ENCODE results near the gene NOXO1.

The NOXO1 gene

DNA sequence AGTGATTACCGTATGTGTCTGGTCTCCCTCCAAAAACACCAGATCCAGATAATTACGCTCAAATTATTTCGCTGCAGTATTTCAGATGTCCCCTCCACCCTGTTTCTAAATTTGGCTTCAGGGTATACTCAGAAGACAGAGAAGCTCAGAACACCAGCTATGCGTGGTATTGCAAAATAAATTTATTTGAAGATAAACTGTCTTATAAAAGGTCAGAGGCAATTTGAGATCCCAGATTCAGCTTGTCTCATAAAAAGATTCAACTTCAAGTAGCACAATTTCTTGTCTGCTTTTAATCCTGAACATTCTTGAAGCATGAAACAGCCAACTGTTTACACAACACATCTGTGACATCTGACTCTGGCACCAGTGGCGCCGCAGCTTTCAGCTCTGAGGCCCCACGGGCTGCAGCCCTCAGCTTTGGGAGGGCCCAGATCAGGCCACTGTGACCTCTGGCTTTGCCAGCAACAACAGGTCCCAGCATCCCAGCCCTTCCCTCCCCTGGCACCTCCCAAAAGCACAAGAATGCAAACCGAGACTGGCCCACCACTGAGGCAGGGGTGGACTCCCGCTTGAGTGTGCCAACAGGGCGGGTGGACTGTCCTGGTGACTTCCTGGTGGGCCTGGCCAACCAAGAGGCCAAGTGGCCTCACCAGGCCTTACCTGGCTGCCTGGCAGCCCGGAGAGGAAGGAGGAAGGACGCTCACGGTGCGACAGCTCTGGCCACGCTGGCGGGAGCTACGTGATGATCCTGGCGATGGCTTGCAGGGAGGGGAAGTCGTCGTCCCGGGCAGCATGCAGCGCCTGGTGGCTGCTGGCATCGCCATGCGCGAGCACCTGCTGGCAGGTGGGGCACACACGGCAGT is 16.5 kb upstream of the NOXO1 start:
- H3K36me3 Mint-ChIP-seq (ENCODE audit: insufficient read depth): peaks cover 34% of the 10 kb centered on the region
- no peaks in the 10 kb centered on the region for H3K9me3 Mint-ChIP-seq
- DNase-seq (no peak), ATAC-seq (replicated peaks) (no peak)
- H3K4me1 Mint-ChIP-seq (ENCODE audit: low read depth in 2 of 2): peaks cover 0 to 3% of the 10 kb centered on the region in 2 donors
- no peak overlapping the region for H3K27ac Mint-ChIP-seq
- no peak overlapping the region for H3K4me3 Mint-ChIP-seq
- H3K27me3 Mint-ChIP-seq: no peaks in the 10 kb centered on the region

DNA sequence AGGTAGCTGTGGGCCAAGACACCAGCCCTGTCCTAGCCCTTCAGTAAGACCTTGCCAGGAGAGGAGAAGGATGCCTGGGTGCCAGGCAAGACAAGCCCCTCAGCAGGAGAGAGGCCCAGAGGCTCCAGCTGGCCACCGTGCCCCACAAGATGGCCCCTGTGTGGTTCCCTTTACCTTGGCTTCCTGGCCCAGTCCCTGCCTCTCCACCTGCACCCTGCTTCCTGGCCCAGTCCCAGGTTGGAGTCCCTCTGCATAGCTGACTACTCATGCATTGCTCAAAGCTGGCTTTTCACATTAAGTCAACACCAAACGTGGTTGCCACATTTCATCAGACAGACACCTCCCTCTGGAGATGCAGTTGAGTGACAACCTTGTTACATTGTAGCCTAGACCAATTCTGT is 12.5 kb upstream of the NOXO1 start:
- H3K9me3 Mint-ChIP-seq: no peaks in the 10 kb centered on the region
- peaks cover 12 to 13% of the 10 kb centered on the region in 2 donors for H3K4me1 Mint-ChIP-seq (ENCODE audit: low read depth in 2 of 2)
- H3K27ac Mint-ChIP-seq: peak overlapping the region; percentile 17 to 65
- peaks cover 5 to 8% of the 10 kb centered on the region in 2 donors for H3K27me3 Mint-ChIP-seq
- no peak for ATAC-seq (replicated peaks)
- peak overlapping the region; percentile 21 to 22 for H3K4me3 Mint-ChIP-seq
- DNase-seq: no peak
- peaks cover 26% of the 10 kb centered on the region for H3K36me3 Mint-ChIP-seq (ENCODE audit: insufficient read depth)

- Mint-ChIP-seq H3K27ac (no peak overlapping the region), H3K36me3 (ENCODE audit: insufficient read depth) (peaks cover 21% of the 10 kb centered on the region), H3K4me1 (ENCODE audit: low read depth in 2 of 2) (peaks cover 12 to 13% of the 10 kb centered on the region in 2 donors), H3K4me3 (peak overlapping the region in 1 of 2 donors; percentile 21), H3K9me3 (no peaks in the 10 kb centered on the region), H3K27me3 (peaks cover 5 to 12% of the 10 kb centered on the region in 2 donors)
- ATAC-seq (replicated peaks): no peak
- DNase-seq: no peak
Observed at GRCh38 chr16:1992704-1993317, 11.5 kb upstream of the NOXO1 start.

DNA sequence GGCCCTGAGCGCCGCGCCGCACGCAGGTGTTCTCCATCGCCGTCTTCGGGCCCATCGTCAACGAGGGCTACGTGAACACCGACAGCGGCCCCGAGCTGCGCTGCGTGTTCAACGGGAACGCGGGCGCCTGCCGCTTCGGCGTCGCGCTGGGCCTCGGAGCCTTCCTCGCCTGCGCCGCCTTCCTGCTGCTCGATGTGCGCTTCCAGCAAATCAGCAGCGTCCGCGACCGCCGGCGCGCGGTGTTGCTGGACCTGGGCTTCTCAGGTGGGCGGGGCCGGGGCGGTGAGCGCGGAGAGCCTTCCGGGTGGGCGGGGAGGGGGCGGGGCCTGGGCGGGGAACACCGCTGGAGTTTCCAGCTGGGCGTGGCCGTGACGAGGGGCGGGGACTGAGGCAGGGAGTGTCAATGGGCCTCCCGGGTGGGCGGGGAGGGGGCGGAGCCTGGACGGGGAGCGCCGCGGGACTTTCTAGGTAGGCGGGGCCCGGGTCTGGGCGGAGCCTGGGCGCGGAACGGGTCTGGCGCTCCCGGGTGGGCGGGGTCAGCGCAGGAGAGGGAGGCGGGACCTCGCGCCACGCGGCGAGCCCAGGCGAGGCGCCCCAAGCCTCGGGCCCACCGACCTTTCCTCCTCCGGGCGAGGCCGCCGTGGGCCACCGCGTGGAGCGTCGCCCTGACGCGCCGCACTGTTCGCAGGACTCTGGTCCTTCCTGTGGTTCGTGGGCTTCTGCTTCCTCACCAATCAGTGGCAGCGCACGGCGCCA is 10.9 kb upstream of the NOXO1 start:
- Mint-ChIP-seq H3K4me1 (ENCODE audit: low read depth in 2 of 2) (peaks cover 12 to 13% of the 10 kb centered on the region in 2 donors), H3K4me3 (peak overlapping the region; percentile 76 to 80), H3K27ac (peak overlapping the region; percentile 54 to 88), H3K27me3 (peaks cover 5 to 12% of the 10 kb centered on the region in 2 donors), H3K9me3 (no peaks in the 10 kb centered on the region), H3K36me3 (ENCODE audit: insufficient read depth) (peaks cover 14% of the 10 kb centered on the region)
- ATAC-seq (replicated peaks) (peak; percentile 72), DNase-seq (peak; percentile 94 to 98 (median 94))

DNA sequence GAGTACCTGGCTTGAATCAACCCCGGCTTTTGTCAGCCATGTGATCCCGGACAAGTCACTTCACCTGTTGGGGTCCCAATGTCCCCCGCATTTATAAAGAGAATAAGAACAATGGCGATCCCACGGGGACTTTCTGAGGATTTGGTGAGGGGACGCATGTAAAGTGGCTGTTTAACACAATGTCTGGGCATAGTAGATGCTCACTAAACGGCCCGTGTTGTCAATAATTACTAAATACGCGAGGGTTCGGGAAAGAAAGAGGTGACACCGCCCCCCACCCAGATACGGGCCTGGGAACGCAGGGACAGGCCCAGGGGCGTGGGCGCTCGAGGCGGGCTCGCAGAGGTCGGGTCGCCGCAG is 10.3 kb upstream of the NOXO1 start:
- no peaks in the 10 kb centered on the region for H3K9me3 Mint-ChIP-seq
- H3K4me1 Mint-ChIP-seq (ENCODE audit: low read depth in 2 of 2): peaks cover 12 to 13% of the 10 kb centered on the region in 2 donors
- H3K27me3 Mint-ChIP-seq: peaks cover 5 to 12% of the 10 kb centered on the region in 2 donors
- ATAC-seq (replicated peaks) (no peak), DNase-seq (no peak)
- H3K27ac Mint-ChIP-seq: peak overlapping the region; percentile 54 to 88
- peaks cover 12% of the 10 kb centered on the region for H3K36me3 Mint-ChIP-seq (ENCODE audit: insufficient read depth)
- peak overlapping the region; percentile 76 to 80 for H3K4me3 Mint-ChIP-seq

DNA sequence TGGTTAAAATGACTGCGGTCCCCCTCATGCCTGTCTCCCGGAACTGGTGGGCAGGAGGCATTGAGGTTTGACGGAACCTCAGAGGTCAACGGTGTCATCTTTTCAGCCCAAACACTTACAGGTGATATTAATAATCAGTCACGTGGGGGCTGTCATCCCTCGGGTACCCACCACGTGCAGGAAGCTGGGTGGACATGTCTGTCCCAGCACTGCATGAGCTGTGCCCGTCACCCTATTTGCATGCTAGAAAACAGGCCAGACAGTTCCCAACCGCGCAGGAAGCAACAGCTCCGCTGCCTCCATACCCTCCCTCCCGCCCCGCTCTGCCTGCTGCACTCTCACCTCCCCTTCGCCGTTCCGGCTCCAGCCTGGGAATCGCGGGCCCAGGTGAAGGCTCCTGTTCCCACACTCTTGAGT is 9.9 kb upstream of the NOXO1 start:
- Mint-ChIP-seq H3K36me3 (ENCODE audit: insufficient read depth) (peaks cover 12% of the 10 kb centered on the region), H3K4me3 (peak overlapping the region; percentile 76 to 80), H3K4me1 (ENCODE audit: low read depth in 2 of 2) (peaks cover 12 to 13% of the 10 kb centered on the region in 2 donors), H3K27ac (peak overlapping the region; percentile 54 to 88), H3K9me3 (no peaks in the 10 kb centered on the region), H3K27me3 (peaks cover 5 to 12% of the 10 kb centered on the region in 2 donors)
- ATAC-seq (replicated peaks) (peak; percentile 59), DNase-seq (peak; percentile 49 to 53 (median 52))

DNA sequence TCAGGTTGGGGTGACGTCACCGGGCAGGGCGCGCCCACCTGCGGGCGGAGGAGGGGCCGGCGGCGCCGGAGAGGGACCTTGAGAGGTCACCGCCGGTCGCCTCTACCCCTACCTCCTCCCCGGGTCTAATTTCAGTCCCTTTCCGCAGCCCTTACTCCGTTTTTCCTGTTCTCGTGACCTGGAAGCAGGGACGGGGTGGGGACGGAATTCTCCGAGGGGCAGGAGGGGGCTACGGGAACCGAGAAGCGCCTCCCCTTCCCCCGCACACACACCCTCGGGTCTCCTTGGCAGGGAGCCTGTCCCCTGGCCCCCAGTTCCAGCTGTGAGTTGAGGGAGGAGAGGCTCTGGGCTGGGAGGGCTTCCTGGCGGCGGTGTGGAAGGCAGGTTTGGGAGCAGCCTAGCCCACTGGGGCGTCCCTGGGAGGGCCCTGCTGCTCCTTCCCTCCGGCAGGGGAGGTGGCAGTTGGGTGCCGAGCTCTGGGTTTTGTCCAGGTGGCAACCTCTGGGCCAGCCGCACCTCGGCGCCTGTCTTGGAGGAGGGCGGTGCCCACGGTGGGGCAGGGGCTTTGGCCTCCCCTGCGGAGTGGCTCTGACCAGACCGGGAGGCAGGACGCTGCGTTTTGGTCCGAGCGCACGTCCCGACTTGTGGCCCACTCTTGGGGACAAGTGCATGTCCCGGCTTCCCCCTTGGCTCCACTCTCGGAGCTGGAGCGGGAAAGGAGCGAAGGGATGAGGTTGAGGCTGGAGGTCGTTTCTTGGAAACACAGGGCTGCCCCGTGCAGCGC is 9.3 kb upstream of the NOXO1 start:
- H3K9me3 Mint-ChIP-seq: no peaks in the 10 kb centered on the region
- ATAC-seq (replicated peaks) (no peak), DNase-seq (peak in 1 of 3 experiments; percentile 40)

GRCh38 chr16:1990101-1990350 is 8.8 kb upstream of the NOXO1 start:
- H3K27me3 Mint-ChIP-seq: peaks cover 5 to 12% of the 10 kb centered on the region in 2 donors
- no peaks in the 10 kb centered on the region for H3K9me3 Mint-ChIP-seq
- H3K36me3 Mint-ChIP-seq (ENCODE audit: insufficient read depth): peaks cover 12% of the 10 kb centered on the region
- peaks cover 12 to 13% of the 10 kb centered on the region in 2 donors for H3K4me1 Mint-ChIP-seq (ENCODE audit: low read depth in 2 of 2)
- H3K4me3 Mint-ChIP-seq: peak overlapping the region in 1 of 2 donors; percentile 76
- ATAC-seq (replicated peaks) (no peak), DNase-seq (no peak)
- peak overlapping the region in 1 of 2 donors; percentile 88 for H3K27ac Mint-ChIP-seq

More for the DNA sequence above, 9.3 kb upstream of the NOXO1 start:
- peaks cover 12 to 13% of the 10 kb centered on the region in 2 donors for H3K4me1 Mint-ChIP-seq (ENCODE audit: low read depth in 2 of 2)
- H3K36me3 Mint-ChIP-seq (ENCODE audit: insufficient read depth): peaks cover 12% of the 10 kb centered on the region
- H3K27ac Mint-ChIP-seq: peak overlapping the region; percentile 54 to 88
- peaks cover 5 to 12% of the 10 kb centered on the region in 2 donors for H3K27me3 Mint-ChIP-seq
- H3K4me3 Mint-ChIP-seq: peak overlapping the region; percentile 76 to 80

- peaks cover 5 to 12% of the 10 kb centered on the region in 2 donors for H3K27me3 Mint-ChIP-seq
Observed at GRCh38 chr16:1989209-1990100, 8.2 kb upstream of the NOXO1 start, which contains the start of gene SYNGR3. SYNGR3 (plus strand) TSS chr16:1989970; CDS start chr16:1990103, 133 bp downstream.

DNA sequence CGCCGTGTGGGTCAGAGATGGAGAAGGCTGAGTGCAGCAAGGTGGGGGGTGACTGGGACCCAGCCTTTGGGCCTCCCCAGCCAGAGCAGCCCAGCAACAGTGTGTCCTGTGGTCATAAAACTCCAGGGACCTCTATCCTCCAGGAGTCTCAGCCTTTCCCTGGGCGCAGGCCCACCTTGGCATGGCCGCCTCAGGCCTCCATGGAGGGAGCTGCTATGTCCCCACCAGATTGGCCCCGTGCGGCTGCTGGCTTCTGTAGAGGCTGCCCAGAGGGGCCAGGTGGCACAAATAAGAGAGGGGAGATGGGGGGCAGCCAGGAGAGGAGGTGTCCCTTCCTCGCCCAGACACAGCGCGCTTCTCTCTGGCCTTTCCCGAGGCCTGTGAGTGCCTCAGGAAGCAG is 5.9 kb upstream of the NOXO1 start:
- Mint-ChIP-seq H3K4me1 (ENCODE audit: low read depth in 2 of 2) (peaks cover 16 to 24% of the 10 kb centered on the region in 2 donors), H3K27me3 (peaks cover 5 to 24% of the 10 kb centered on the region in 2 donors), H3K9me3 (no peaks in the 10 kb centered on the region), H3K36me3 (ENCODE audit: insufficient read depth) (peaks cover 12% of the 10 kb centered on the region), H3K4me3 (no peak overlapping the region), H3K27ac (peak overlapping the region in 1 of 2 donors; percentile 39)
- DNase-seq: no peak
- ATAC-seq (replicated peaks): no peak

More at GRCh38 chr16:1989209-1990100, 8.2 kb upstream of the NOXO1 start, which contains the start of gene SYNGR3:
- peak within 1 kb of the TSS; percentile 76 to 80 for H3K4me3 Mint-ChIP-seq
- ATAC-seq (replicated peaks): no peak
- H3K36me3 Mint-ChIP-seq (ENCODE audit: insufficient read depth): peaks cover 12% of the 10 kb centered on the region
- no peaks in the 10 kb centered on the region for H3K9me3 Mint-ChIP-seq
- H3K27ac Mint-ChIP-seq: peak within 1 kb of the TSS; percentile 54 to 88
- DNase-seq: no peak
- H3K4me1 Mint-ChIP-seq (ENCODE audit: low read depth in 2 of 2): peaks cover 16% of the 10 kb centered on the region in 2 donors

DNA sequence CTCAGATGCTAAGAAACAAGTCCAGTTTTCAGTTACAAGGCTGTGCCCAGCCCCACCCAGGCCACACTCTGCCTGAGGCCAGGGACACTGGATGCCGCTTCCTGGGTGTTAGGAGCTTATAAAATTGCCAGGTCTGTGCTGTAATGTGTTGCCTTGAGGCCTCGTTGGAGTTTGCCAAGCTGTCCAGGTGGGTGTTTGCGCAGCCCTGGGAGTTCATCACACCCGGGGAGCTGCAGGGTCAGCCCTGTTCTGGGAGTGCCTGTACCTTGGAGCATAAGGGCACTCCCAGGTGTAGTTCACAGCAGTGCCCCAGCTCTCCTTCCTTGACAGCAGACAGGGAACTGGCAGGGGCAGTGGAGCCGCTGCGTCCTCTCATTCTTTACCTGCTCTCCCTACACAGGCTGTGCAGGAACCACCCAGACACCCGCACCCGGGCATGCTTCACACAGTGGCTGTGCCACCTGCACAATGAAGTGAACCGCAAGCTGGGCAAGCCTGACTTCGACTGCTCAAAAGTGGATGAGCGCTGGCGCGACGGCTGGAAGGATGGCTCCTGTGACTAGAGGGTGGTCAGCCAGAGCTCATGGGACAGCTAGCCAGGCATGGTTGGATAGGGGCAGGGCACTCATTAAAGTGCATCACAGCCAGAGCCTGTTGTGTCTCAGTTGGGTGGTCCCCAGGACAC is 4.3 kb upstream of the NOXO1 start:
- ATAC-seq (replicated peaks) (no peak), DNase-seq (no peak)
- Mint-ChIP-seq H3K36me3 (ENCODE audit: insufficient read depth) (peaks cover 9% of the 10 kb centered on the region), H3K27me3 (peaks cover 5 to 40% of the 10 kb centered on the region in 2 donors), H3K27ac (no peak overlapping the region), H3K4me1 (ENCODE audit: low read depth in 2 of 2) (peaks cover 7 to 22% of the 10 kb centered on the region in 2 donors), H3K9me3 (no peaks in the 10 kb centered on the region), H3K4me3 (peak overlapping the region; percentile 69 to 75)

Data from effector memory CD8-positive, alpha-beta T cell (primary cell).